Aorta (tissue), 5 donors: ENCODE results near the gene GARIN1A. TPM values are rescaled to one million over a fixed set of nuclear protein-coding genes. Genes with fewer than 3 reads are reported as not detected.
"Not testable (repeated sequence)": the region's sequence is repeated elsewhere in the genome, so short reads cannot be mapped to it uniquely, and the experiment has no call there.

Experiments
- ATAC-seq: fragments of 200-7000 bp; cut with Tn5 transposase; one replicate; pipeline ENCODE4 v1.9.1; 2022; ENCODE audit warnings: moderate library complexity; ENCODE audit not compliant: low FRiP score
- DNase-seq, 2 donors: peaks; one replicate each; pipeline ENCODE4 v3.0.0-alpha.2; 2020
- H3K27ac ChIP-seq, 2 donors: one replicate each; pipeline ENCODE4 v1.5.1; 2013; ENCODE audit warnings: low read length in 2 of 2, mild to moderate bottlenecking in 2 of 2, moderate library complexity in 2 of 2, control low read depth in 1 of 2, inconsistent platforms in 1 of 2, low read depth in 1 of 2
- H3K27me3 ChIP-seq, 2 donors: one replicate each; pipeline ENCODE4 v1.6.1; 2013; ENCODE audit warnings: control low read depth in 1 of 2, low read length in 1 of 2, mild to moderate bottlenecking in 1 of 2, moderate library complexity in 1 of 2; ENCODE audit not compliant: insufficient read depth in 2 of 2, control insufficient read depth in 1 of 2
- H3K36me3 ChIP-seq, 2 donors: one replicate each; pipeline ENCODE4 v1.6.1; 2013; ENCODE audit warnings: control low read depth in 1 of 2, low read length in 1 of 2, mild to moderate bottlenecking in 1 of 2; ENCODE audit not compliant: insufficient read depth in 2 of 2, control insufficient read depth in 1 of 2
- H3K4me1 ChIP-seq, 2 donors: one replicate each; pipeline ENCODE4 v1.6.1; 2013; ENCODE audit warnings: low read length in 2 of 2, control low read depth in 1 of 2, mild to moderate bottlenecking in 1 of 2, moderate library complexity in 1 of 2; ENCODE audit not compliant: insufficient read depth in 2 of 2, control insufficient read depth in 1 of 2
- H3K4me3 ChIP-seq, 2 donors: one replicate each; pipeline ENCODE4 v1.5.1; 2013; ENCODE audit warnings: low read length in 2 of 2, control low read depth in 1 of 2, mild to moderate bottlenecking in 1 of 2
- H3K9me3 ChIP-seq: one replicate; pipeline ENCODE4 v1.6.1; 2013; ENCODE audit warnings: mild to moderate bottlenecking, low read length; ENCODE audit not compliant: control insufficient read depth
- WGBS, 2 donors: extraction: QIAGEN DNeasy Blood & Tissue Kit; methylation state at CpG; one replicate each; pipeline ENCODE4 v1.1.7; 2013; 5-methylcytosine and 5-hydroxymethylcytosine counted together
- intact Hi-C, 2 donors: fragments of 100-400 bp; cut with DNase I; formaldehyde crosslinking; loops; one replicate each; pipeline versions ENCODE4 v1.14.2 to v1.15.0; 2022
- polyA plus RNA-seq, 2 donors: library from polyadenylated mRNA; stranded (reverse); fragments of 200-250 nt; gene quantifications; one replicate each; pipeline ENCODE4 v1.2.3, GENCODE V29; 2013
- total RNA-seq, 2 donors: library from RNA; stranded (reverse); fragmentation: NEBNext Ultra II Directional; extraction: Animal tissue kit (Norgen Biotek cat#: 25700); gene quantifications; one replicate each; pipeline ENCODE4 v1.2.1, GENCODE V29; 2021
- donor health status: healthy with polysubstance abuse.
- donor health status: Bipolar disorder and iron deficiency.
- donor health status: DM: no; HTN: no; CAD: no.
- donor health status: DM: no; HTN: no; CAD: no.
- donor health status: DM: yes; HTN: yes; CAD: no.

The GARIN1A gene
- total and polyA plus RNA-seq, 4 donors, result 1.3 to 7.4 (median 4.0) TPM

DNA sequence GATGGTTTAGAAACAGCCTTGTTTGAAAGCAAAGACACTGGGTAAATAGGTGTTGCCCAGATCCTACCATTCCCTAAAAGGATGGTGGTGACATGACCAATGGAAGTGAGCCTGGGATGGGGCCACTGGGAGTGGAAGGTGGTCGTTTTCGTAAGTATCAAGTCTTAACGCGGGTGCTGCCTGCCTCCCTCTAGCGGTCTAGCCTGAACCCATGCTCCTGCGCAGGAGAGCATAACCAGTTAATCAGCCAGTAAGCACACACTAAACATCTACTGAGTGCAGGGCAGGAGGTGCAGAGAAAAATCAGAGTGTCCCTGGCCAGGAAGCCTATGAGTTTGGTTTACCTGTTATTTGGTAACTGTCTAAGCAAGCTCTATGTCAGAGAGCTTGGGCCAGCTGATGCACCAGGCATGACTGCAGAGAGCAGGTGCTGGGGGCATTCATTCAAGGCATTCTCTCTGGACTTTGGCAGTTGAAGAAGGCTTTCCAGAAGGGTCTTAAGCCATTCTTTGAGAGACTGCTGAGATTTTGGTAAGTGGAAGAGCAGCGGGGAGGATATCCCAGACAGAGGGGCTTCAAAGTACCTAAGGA is 930 bp downstream of the GARIN1A start:
- ATAC-seq, result no peak
- DNase-seq, result no peak

DNA sequence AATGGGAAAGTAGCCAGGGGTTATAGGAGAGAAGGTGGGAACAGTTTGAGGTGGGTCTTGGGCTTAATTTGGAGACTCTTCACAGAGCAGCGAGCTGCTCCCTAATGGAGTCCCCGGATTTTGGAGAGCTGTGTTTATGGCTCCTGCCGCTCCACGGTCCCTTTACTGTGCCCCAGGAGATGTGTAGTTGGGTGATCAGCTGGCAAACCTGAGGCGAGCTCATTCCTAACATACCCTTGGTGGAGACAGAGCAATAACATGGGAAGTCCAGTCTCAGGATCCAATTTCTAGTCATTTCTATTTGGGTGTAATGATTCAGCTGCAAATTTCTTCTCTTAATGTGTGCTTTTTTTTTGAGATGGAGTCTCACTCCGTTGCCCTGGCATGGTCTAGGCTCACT is 1.5 kb downstream of the GARIN1A start:
- no peaks in the 10 kb centered on the region for H3K36me3 ChIP-seq
- no peaks in the 10 kb centered on the region for H3K9me3 ChIP-seq
- DNase-seq, result no peak
- H3K4me1 ChIP-seq, result peaks cover 0 to 2% of the 10 kb centered on the region in 2 donors
- H3K27ac ChIP-seq, result no peak overlapping the region
- intact Hi-C loops, result loop anchor here (5.0 to 10.0 kb wide), 2 partner anchors 51 to 209 kb away; no protein-coding TSS in a partner anchor
- H3K4me3 ChIP-seq, result no peak overlapping the region
- WGBS, 2 donors, result 67 to 73% methylated on average over 6 of the region's 6 CpGs
- no peak for ATAC-seq
- no peaks in the 10 kb centered on the region for H3K27me3 ChIP-seq

More for the DNA sequence above, 930 bp downstream of the GARIN1A start:
- 13 to 19% methylated on average over 7 of the region's 7 CpGs for WGBS, 2 donors
- Histone ChIP-seq H3K36me3 (no peaks in the 10 kb centered on the region), H3K9me3 (no peaks in the 10 kb centered on the region), H3K4me3 (no peak overlapping the region), H3K27me3 (no peaks in the 10 kb centered on the region), H3K27ac (no peak overlapping the region), H3K4me1 (peaks cover 0 to 2% of the 10 kb centered on the region in 2 donors)
- intact Hi-C loops, result loop anchor here (5.0 to 10.0 kb wide), 2 partner anchors 52 to 209 kb away; no protein-coding TSS in a partner anchor

DNA sequence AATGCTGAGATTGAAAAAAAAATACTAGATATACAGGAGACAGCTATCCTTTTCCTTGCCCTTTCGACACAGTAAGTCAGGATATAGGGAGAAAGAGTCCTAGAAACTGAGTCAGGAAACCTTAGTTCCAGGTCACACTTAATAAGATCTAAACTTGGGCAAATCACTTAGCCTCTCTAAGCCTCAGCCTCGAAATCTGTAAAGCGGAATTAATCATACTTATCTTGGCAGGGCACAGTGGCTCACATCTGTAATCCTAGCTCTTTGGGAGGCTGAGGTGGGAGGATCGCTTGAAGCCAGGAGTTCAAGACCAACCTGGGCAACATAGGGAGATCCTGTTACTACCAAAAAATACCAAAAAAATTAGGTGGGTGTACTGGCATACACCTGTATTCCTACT is 4.6 kb downstream of the GARIN1A start:
- H3K4me1 ChIP-seq, result peaks cover 0 to 2% of the 10 kb centered on the region in 2 donors
- H3K4me3 ChIP-seq, result no peak overlapping the region
- H3K27me3 ChIP-seq, result no peaks in the 10 kb centered on the region
- H3K36me3 ChIP-seq, result no peaks in the 10 kb centered on the region
- ATAC-seq, result no peak
- intact Hi-C loops, result loop anchor here in 1 of 2 donors (10.0 kb wide), 1 partner anchor 48 kb away; no protein-coding TSS in a partner anchor
- WGBS, 2 donors, result 80 to 82% methylated on average over 4 of the region's 4 CpGs
- H3K9me3 ChIP-seq, result no peaks in the 10 kb centered on the region
- no peak overlapping the region for H3K27ac ChIP-seq
- DNase-seq, result no peak

DNA sequence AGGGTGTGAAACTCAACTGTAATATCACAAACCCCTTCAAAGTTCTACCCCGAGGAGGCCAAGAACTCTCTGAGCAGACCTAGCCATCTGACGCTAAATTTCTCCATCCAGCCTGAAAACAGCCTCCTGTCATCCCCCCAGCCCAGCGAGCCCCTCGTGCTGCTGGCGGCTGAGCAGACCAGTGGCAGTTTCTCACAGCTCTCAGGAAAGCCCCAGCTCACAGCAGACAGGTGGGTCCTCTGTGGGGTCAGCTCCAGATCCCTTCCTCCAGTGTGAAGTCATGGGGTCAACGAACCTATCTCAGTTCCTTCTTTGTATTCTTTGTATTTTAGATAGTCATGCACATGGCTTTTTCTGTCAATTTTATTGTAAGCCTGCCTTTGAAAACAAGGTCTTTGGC is 7.8 kb downstream of the GARIN1A start:
- Histone ChIP-seq H3K27me3 (no peaks in the 10 kb centered on the region), H3K36me3 (peaks cover 0 to 2% of the 10 kb centered on the region in 2 donors), H3K27ac (no peak overlapping the region), H3K4me1 (no peaks in the 10 kb centered on the region), H3K9me3 (no peaks in the 10 kb centered on the region), H3K4me3 (no peak overlapping the region)
- DNase-seq (no peak), ATAC-seq (no peak)
- 87 to 89% methylated on average over 6 of the region's 6 CpGs for WGBS, 2 donors
- intact Hi-C loops, result loop anchor here in 1 of 2 donors (10.0 kb wide), 1 partner anchor 45 kb away; no protein-coding TSS in a partner anchor

DNA sequence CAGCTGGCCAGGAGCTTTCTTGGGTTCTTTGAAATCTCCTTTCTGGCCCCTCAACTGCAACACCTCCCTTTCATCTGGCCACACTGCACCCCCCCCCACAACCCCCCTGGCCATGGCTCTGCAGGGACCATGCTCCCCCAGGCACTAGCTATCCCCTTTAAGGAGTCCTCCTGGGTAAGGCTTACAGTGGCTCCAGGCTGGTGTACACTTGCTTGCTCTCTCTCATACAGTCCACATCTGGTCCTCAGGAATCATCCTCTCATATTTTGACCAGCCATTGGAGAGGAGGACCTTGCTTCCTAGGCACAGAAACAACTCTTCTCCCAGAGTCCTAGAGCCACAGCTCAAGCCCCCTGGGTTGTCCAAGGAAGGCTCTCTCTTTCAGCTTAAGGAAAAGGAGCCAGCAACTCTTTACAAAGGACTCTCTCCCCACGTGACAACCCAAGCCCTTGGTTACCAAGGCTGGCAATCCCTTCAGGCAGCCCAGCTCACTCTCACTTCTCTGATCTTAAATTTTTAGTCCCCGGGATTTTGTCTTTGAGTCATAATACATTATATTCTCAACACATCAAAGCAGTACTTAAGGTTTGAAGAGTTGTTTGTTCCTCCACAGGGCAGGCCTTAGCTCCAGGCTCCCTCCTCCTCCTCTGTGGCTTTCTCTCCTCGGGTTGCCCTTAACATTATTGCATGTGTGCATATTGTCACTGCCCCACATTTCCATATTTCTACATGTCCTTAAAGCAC is 9.9 kb downstream of the GARIN1A start:
- no peak for DNase-seq
- Histone ChIP-seq H3K27ac (no peak overlapping the region), H3K4me1 (no peaks in the 10 kb centered on the region), H3K4me3 (no peak overlapping the region), H3K27me3 (no peaks in the 10 kb centered on the region), H3K36me3 (peaks cover 0 to 4% of the 10 kb centered on the region in 2 donors), H3K9me3 (no peaks in the 10 kb centered on the region)
- intact Hi-C loops, result no loop called here
- no peak for ATAC-seq
- WGBS, 2 donors, result 75 to 83% methylated on average over 3 of the region's 3 CpGs

GRCh38 chr7:128683270-128683669 is 11.2 kb downstream of the GARIN1A start:
- H3K36me3 ChIP-seq, H3K4me1 ChIP-seq, H3K27ac ChIP-seq, H3K9me3 ChIP-seq, H3K4me3 ChIP-seq, ATAC-seq, DNase-seq, H3K27me3 ChIP-seq, intact Hi-C loops: not testable (repeated sequence)
- 100% methylated on average over 1 of the region's 1 CpG for WGBS, 2 donors

DNA sequence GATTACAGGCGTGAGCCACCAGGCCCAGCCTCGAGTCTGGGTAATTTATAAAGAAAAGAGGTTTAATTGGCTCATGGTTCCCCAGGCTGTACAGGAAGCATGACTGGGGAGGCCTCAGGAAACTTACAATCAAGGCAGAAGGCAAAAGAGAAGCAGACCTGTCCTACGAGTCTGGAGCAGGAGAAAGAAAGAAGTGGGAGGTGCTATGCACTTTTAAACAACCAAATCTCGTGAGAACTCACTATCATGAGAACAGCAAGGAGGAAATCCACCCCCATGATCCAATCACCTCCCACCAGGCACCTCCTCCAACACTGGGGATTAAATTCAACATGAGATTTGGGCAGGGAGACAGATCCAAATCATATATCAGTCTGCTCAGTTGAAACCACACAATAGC is 11.6 kb downstream of the GARIN1A start:
- DNase-seq, H3K27ac ChIP-seq, H3K27me3 ChIP-seq, H3K9me3 ChIP-seq, ATAC-seq, H3K4me3 ChIP-seq, H3K36me3 ChIP-seq, H3K4me1 ChIP-seq, intact Hi-C loops: not testable (repeated sequence)
- whole genome bisulfite sequencing, 2 donors, result 76 to 77% methylated on average over 4 of the region's 4 CpGs

DNA sequence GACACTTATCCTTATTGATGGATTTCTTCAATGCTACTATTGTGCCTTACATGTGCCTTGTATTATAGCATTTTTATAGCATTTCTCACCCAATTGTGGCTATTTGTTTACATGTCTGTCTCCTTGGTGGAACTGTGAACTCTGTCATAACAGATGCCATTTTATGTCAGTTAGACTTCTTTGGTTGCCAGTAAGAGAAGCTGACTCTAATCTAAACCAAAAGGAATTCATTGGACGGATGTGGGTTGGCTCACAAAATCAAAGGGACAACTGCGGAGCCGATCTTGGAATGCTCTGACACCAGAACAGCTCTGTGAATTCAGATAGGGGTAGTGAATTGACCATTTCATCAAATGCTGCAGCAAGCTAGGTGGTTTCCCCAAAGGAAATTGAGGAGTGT is 15.0 kb downstream of the GARIN1A start:
- H3K36me3 ChIP-seq, result peaks cover 0 to 4% of the 10 kb centered on the region in 2 donors
- H3K4me1 ChIP-seq, result no peaks in the 10 kb centered on the region
- 94% methylated on average over 3 of the region's 3 CpGs for WGBS, 2 donors
- H3K27ac ChIP-seq, result no peak overlapping the region
- ATAC-seq (no peak), DNase-seq (no peak)
- peaks cover 0 to 2% of the 10 kb centered on the region in 2 donors for H3K27me3 ChIP-seq
- intact Hi-C loops, result no loop called here
- no peak overlapping the region for H3K4me3 ChIP-seq
- H3K9me3 ChIP-seq, result no peaks in the 10 kb centered on the region

DNA sequence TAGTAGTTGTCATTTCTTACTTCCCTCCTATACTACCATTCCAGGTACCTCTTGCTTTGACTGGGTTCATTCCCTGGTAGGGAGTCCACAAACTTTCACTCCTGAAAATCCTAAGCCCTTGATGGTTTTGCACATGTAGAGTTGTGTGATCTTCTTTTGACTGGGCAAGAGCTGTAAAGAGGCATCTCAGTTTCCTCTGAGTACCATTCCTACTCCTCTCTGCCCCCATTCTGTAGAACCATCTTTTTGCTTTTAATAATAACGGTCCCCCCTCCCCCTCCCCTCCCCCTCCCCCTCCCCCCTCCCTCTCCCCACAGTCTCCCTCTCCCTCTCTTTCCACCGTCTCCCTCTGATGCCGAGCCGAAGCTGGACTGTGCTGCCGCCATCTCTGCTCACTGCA is 16.4 kb downstream of the GARIN1A start:
- 75% methylated on average over 3 of the region's 5 CpGs; no CpG with 5 or more reads in 1 of the 2 donors for WGBS, 2 donors
- ATAC-seq, result no peak

More for the DNA sequence above, 16.4 kb downstream of the GARIN1A start:
- intact Hi-C loops, result no loop called here
- no peak overlapping the region for H3K27ac ChIP-seq
- no peak overlapping the region for H3K4me3 ChIP-seq
- H3K9me3 ChIP-seq, result no peaks in the 10 kb centered on the region
- DNase-seq, result no peak
- H3K4me1 ChIP-seq, result no peaks in the 10 kb centered on the region
- peaks cover 0 to 4% of the 10 kb centered on the region in 2 donors for H3K36me3 ChIP-seq
- H3K27me3 ChIP-seq, result peaks cover 0 to 2% of the 10 kb centered on the region in 2 donors
